ENCODE data around the gene ZNRF2.
A peak's percentile ranks its signal among the peaks of the same experiment; 100 is the strongest.

Gene ZNRF2

GRCh38 chr7:30347226-30348082 is 63.1 kb downstream of the ZNRF2 start:
- Mint-ChIP-seq H3K4me1 (peaks cover 63% of the 10 kb centered on the region), H3K4me3 (peak overlapping the region; percentile 21)
- no peak for ATAC-seq

GRCh38 chr7:30348083-30348560 is 63.7 kb downstream of the ZNRF2 start:
- H3K4me1 Mint-ChIP-seq: peaks cover 56% of the 10 kb centered on the region
- peak overlapping the region; percentile 67 for H3K4me3 Mint-ChIP-seq
- H3K9me3 Mint-ChIP-seq: no peaks in the 10 kb centered on the region
- peak; percentile 90 for ATAC-seq
- no peaks in the 10 kb centered on the region for H3K27me3 Mint-ChIP-seq
- H3K36me3 Mint-ChIP-seq: peaks cover 6% of the 10 kb centered on the region
- H3K27ac Mint-ChIP-seq: peak overlapping the region; percentile 89

More at GRCh38 chr7:30347226-30348082, 63.1 kb downstream of the ZNRF2 start:
- H3K36me3 Mint-ChIP-seq: peaks cover 9% of the 10 kb centered on the region
- no peaks in the 10 kb centered on the region for H3K27me3 Mint-ChIP-seq
- H3K9me3 Mint-ChIP-seq: no peaks in the 10 kb centered on the region
- peak overlapping the region; percentile 89 for H3K27ac Mint-ChIP-seq

- Mint-ChIP-seq H3K9me3 (no peaks in the 10 kb centered on the region), H3K4me1 (peaks cover 54% of the 10 kb centered on the region), H3K27me3 (no peaks in the 10 kb centered on the region), H3K27ac (no peak overlapping the region), H3K36me3 (no peaks in the 10 kb centered on the region), H3K4me3 (no peak overlapping the region)
- ATAC-seq: no peak
These were observed 64.8 kb downstream of the ZNRF2 start for GRCh38 chr7:30349170-30349569.

DNA sequence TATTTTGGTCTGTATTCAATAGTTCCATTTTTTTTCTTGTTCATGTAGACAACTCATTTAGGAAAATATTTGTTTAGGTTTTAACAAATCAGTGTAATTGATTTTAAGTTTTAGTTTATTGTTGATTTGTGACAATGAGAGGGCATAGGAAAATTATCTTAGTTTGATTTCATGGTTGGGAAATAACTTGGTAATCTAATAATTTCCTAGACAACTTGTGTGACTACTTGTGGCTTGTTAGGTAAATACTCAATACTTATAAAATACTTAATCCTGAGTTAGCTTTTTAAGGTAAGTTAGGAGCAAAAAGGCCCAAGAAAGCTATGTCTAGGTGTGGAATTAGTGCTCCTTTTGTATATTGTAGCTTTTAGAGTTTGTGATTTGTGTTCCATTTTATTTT is 65.4 kb downstream of the ZNRF2 start:
- Mint-ChIP-seq H3K9me3 (no peaks in the 10 kb centered on the region), H3K36me3 (no peaks in the 10 kb centered on the region), H3K27ac (no peak overlapping the region), H3K4me3 (no peak overlapping the region), H3K4me1 (peaks cover 48% of the 10 kb centered on the region), H3K27me3 (no peaks in the 10 kb centered on the region)
- no peak for ATAC-seq

DNA sequence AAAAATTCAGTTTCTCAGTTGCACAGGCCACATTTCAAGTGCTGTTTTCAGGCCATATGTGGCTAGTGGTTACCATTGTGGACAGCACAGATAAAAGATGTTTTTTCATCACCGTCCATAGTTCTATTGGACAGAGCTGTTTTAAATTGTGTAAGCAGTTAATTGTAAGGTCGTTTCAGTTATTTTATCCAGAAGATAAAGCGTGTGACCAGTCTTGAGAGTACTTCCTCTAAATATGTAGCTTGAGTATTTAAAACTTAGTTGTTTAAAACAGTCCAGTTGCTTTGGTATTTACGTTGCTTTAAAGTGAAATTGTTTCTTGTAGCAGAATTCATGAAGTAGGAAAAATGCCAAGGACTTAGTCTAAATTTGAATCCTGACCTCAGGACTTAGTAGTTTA is 66.9 kb downstream of the ZNRF2 start:
- Mint-ChIP-seq H3K4me1 (peaks cover 34% of the 10 kb centered on the region), H3K27ac (no peak overlapping the region), H3K27me3 (no peaks in the 10 kb centered on the region), H3K36me3 (peaks cover 5% of the 10 kb centered on the region), H3K4me3 (no peak overlapping the region), H3K9me3 (no peaks in the 10 kb centered on the region)
- no peak for ATAC-seq

DNA sequence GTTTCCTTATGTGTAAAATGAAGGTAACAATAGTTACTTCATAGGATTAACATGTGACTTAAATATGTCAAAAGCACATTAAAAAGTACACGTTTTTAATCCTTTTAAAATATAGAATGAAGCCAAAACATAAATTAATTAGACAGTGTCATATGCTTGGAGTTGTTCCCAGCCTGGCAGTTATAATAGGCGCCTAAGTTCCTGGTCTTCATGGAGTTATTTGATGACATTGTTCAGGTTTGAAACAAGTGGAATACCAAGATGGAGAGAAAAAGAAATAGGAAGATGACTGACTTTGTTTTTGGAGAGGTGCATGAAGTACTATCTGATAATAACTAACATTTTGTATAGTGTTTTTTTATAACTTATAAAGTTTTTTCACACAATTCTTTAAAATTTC is 67.3 kb downstream of the ZNRF2 start:
- no peak overlapping the region for H3K27ac Mint-ChIP-seq
- peaks cover 5% of the 10 kb centered on the region for H3K36me3 Mint-ChIP-seq
- H3K27me3 Mint-ChIP-seq: no peaks in the 10 kb centered on the region
- H3K9me3 Mint-ChIP-seq: no peaks in the 10 kb centered on the region
- ATAC-seq: no peak
- no peak overlapping the region for H3K4me3 Mint-ChIP-seq
- peaks cover 30% of the 10 kb centered on the region for H3K4me1 Mint-ChIP-seq

GRCh38 chr7:30352169-30352568 is 67.8 kb downstream of the ZNRF2 start:
- ATAC-seq: no peak
- no peak overlapping the region for H3K27ac Mint-ChIP-seq
- H3K27me3 Mint-ChIP-seq: no peaks in the 10 kb centered on the region
- H3K4me1 Mint-ChIP-seq: peaks cover 27% of the 10 kb centered on the region
- H3K36me3 Mint-ChIP-seq: peaks cover 8% of the 10 kb centered on the region
- no peaks in the 10 kb centered on the region for H3K9me3 Mint-ChIP-seq
- no peak overlapping the region for H3K4me3 Mint-ChIP-seq

DNA sequence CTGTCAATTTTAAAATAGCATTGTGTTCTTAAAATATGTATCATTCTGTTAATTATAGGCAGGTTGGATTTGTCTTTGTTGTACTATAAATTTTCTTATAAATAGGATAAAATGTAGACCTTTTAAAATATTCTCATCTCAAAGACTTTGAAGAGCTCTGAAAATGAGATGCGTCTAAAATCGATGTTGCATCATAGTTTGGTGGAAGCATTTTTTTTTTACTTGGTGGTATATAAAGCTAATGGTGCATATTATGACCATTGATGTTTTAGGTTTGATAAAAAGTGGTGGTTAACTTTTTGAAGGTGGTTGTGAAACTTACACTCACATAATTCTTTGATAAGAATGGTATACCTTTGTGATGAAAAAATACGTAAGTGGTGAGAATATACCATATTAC is 69.1 kb downstream of the ZNRF2 start:
- no peak for ATAC-seq
- peaks cover 18% of the 10 kb centered on the region for H3K4me1 Mint-ChIP-seq
- no peak overlapping the region for H3K4me3 Mint-ChIP-seq

GRCh38 chr7:30353932-30354607 is 69.7 kb downstream of the ZNRF2 start:
- no peak overlapping the region for H3K27ac Mint-ChIP-seq
- no peak for ATAC-seq
- H3K27me3 Mint-ChIP-seq: no peaks in the 10 kb centered on the region
- H3K4me3 Mint-ChIP-seq: no peak overlapping the region
- no peaks in the 10 kb centered on the region for H3K9me3 Mint-ChIP-seq
- H3K4me1 Mint-ChIP-seq: peaks cover 15% of the 10 kb centered on the region
- H3K36me3 Mint-ChIP-seq: peaks cover 18% of the 10 kb centered on the region

More for the DNA sequence above, 69.1 kb downstream of the ZNRF2 start:
- Mint-ChIP-seq H3K27ac (no peak overlapping the region), H3K27me3 (no peaks in the 10 kb centered on the region), H3K9me3 (no peaks in the 10 kb centered on the region), H3K36me3 (peaks cover 15% of the 10 kb centered on the region)

DNA sequence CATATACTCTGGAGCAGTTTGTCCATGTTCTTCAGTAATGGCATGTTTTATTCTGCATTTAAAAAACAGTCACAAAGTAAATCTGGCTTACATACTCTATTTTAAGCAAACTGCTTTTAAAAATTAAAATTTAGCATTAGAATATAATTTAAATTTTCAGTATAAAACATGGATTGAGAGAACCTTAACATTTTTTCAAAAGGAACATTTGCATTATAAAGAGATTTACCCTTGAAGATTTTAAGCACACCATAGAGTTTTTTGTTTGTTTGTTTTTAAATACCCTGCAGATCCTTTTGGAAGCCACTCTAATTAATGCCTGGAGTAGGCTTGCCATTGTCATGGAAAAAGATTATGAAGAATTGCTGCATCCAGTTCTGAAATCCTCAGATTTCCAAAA is 70.4 kb downstream of the ZNRF2 start:
- Mint-ChIP-seq H3K4me1 (peaks cover 13% of the 10 kb centered on the region), H3K27me3 (no peaks in the 10 kb centered on the region), H3K36me3 (peaks cover 18% of the 10 kb centered on the region), H3K9me3 (no peaks in the 10 kb centered on the region), H3K4me3 (no peak overlapping the region), H3K27ac (no peak overlapping the region)
- no peak for ATAC-seq

- no peak overlapping the region for H3K4me3 Mint-ChIP-seq
- H3K36me3 Mint-ChIP-seq: peaks cover 18% of the 10 kb centered on the region
- no peak overlapping the region for H3K27ac Mint-ChIP-seq
- no peak for ATAC-seq
- H3K4me1 Mint-ChIP-seq: peaks cover 17% of the 10 kb centered on the region
- no peaks in the 10 kb centered on the region for H3K27me3 Mint-ChIP-seq
- H3K9me3 Mint-ChIP-seq: no peaks in the 10 kb centered on the region
These were observed 75.6 kb downstream of the ZNRF2 start for GRCh38 chr7:30359957-30360356.

- no peak overlapping the region for H3K4me3 Mint-ChIP-seq
- H3K9me3 Mint-ChIP-seq: no peaks in the 10 kb centered on the region
- no peak for ATAC-seq
- H3K27ac Mint-ChIP-seq: peak overlapping the region; percentile 76
- H3K36me3 Mint-ChIP-seq: no peaks in the 10 kb centered on the region
- peaks cover 10% of the 10 kb centered on the region for H3K4me1 Mint-ChIP-seq
- no peaks in the 10 kb centered on the region for H3K27me3 Mint-ChIP-seq
These were observed 79.6 kb downstream of the ZNRF2 start for GRCh38 chr7:30363778-30364563.

GRCh38 chr7:30364773-30365172 is 80.4 kb downstream of the ZNRF2 start:
- H3K9me3 Mint-ChIP-seq: no peaks in the 10 kb centered on the region
- no peaks in the 10 kb centered on the region for H3K36me3 Mint-ChIP-seq
- ATAC-seq: no peak
- no peak overlapping the region for H3K4me3 Mint-ChIP-seq
- no peak overlapping the region for H3K27ac Mint-ChIP-seq
- peaks cover 10% of the 10 kb centered on the region for H3K4me1 Mint-ChIP-seq
- no peaks in the 10 kb centered on the region for H3K27me3 Mint-ChIP-seq

GRCh38 chr7:30365621-30366020 is 81.2 kb downstream of the ZNRF2 start:
- Mint-ChIP-seq H3K9me3 (no peaks in the 10 kb centered on the region), H3K4me3 (no peak overlapping the region), H3K36me3 (no peaks in the 10 kb centered on the region), H3K27ac (no peak overlapping the region), H3K4me1 (peaks cover 10% of the 10 kb centered on the region), H3K27me3 (no peaks in the 10 kb centered on the region)
- ATAC-seq: no peak

GRCh38 chr7:30366606-30367005 is 82.2 kb downstream of the ZNRF2 start:
- no peak for ATAC-seq
- peaks cover 5% of the 10 kb centered on the region for H3K36me3 Mint-ChIP-seq
- no peaks in the 10 kb centered on the region for H3K27me3 Mint-ChIP-seq
- no peaks in the 10 kb centered on the region for H3K9me3 Mint-ChIP-seq
- peaks cover 10% of the 10 kb centered on the region for H3K4me1 Mint-ChIP-seq
- no peak overlapping the region for H3K27ac Mint-ChIP-seq
- no peak overlapping the region for H3K4me3 Mint-ChIP-seq
